Endothelial cell of umbilical vein (primary cell): ENCODE measurements around the gene TEX29. TPM values are rescaled to one million over a fixed set of nuclear protein-coding genes. Genes with fewer than 3 reads are reported as not detected.

Source experiments
- BruUV-seq: library from RNA; stranded (reverse); fragments of 400-500 nt; replicated peaks from 2 replicates; lab custom pipeline; 2021; lab: Mats Ljungman, UMichigan
- CTCF ChIA-PET: fragments of 300-600, 350-600 bp; sonication (Branson Sonifier 250); formaldehyde crosslinking; loops from one replicate; lab custom pipeline; 2021; ENCODE audit warnings: antibody characterized with exemption, inconsistent platforms; lab: Charles Lee
- POLR2A ChIA-PET: fragments of 300-600, 350-600 bp; sonication (Branson Sonifier 250); formaldehyde crosslinking; loops from one replicate; lab custom pipeline; 2021; ENCODE audit warnings: antibody characterized with exemption, inconsistent platforms; lab: Charles Lee
- DNase-seq: peaks from one replicate; pipeline ENCODE4 v3.0.0-alpha.2; 2011; ENCODE audit warnings: low read depth, low spot score
- FAIRE-seq: peaks from 2 replicates; lab custom pipeline; 2011; peaks lifted over from hg19 to GRCh38; lab: Jason Lieb, UNC
- H2AFZ ChIP-seq: 2 replicates; pipeline ENCODE4 v1.6.0; 2012; ENCODE audit warnings: low read depth, low read length, control low read depth, inconsistent platforms
- H3K27ac ChIP-seq: 2 replicates; pipeline ENCODE4 v1.5.1; 2011; ENCODE audit warnings: low read depth, mild to moderate bottlenecking, control low read depth, low read length, moderate library complexity; ENCODE audit not compliant: insufficient read depth
- H3K27me3 ChIP-seq, 2 experiments: 2 replicates each; pipeline versions ENCODE4 v1.6.0 to v1.6.1; 2011; ENCODE audit warnings: low read length in 2 of 2, mixed read lengths in 1 of 2; ENCODE audit not compliant: control insufficient read depth in 2 of 2, insufficient read depth in 2 of 2
- H3K36me3 ChIP-seq, 2 experiments: 2 replicates in 1 of 2; 3 replicates in 1 of 2; pipeline ENCODE4 v1.5.1; 2011; ENCODE audit warnings: low read length in 2 of 2, mild to moderate bottlenecking in 1 of 2, moderate library complexity in 1 of 2; ENCODE audit not compliant: control insufficient read depth in 2 of 2, insufficient read depth in 2 of 2; ENCODE audit errors: extremely low read depth in 1 of 2
- H3K4me1 ChIP-seq: 3 replicates; pipeline ENCODE4 v1.5.1; 2011; ENCODE audit warnings: mild to moderate bottlenecking, low read length; ENCODE audit not compliant: control insufficient read depth, insufficient read depth; ENCODE audit errors: extremely low read depth
- H3K4me2 ChIP-seq: 2 replicates; pipeline ENCODE4 v1.6.1; 2011; ENCODE audit warnings: low read length, control low read depth, mixed read lengths; ENCODE audit not compliant: insufficient read depth
- H3K4me3 ChIP-seq, 3 experiments: fragments of 200-600 bp in 1 of 3; sonication (generic), shearing (Covaris generic) in 1 of 3; replicated peaks in 1 of 3; 2 replicates each; pipeline ENCODE4 v1.5.1; 2011 to 2016; ENCODE audit warnings: control low read depth in 3 of 3, low read length in 3 of 3, mild to moderate bottlenecking in 2 of 3, inconsistent platforms in 1 of 3, low read depth in 1 of 3, moderate library complexity in 1 of 3; ENCODE audit not compliant: insufficient read depth in 1 of 3
- H3K79me2 ChIP-seq: 2 replicates; pipeline ENCODE4 v1.6.0; 2012; ENCODE audit warnings: low read length, inconsistent platforms; ENCODE audit not compliant: control insufficient read depth, insufficient read depth
- H3K9ac ChIP-seq: replicated peaks from 2 replicates; pipeline ENCODE3; 2011; ENCODE audit warnings: low read length, control low read depth; ENCODE audit not compliant: insufficient read depth; ENCODE audit errors: extremely low read depth
- H3K9me1 ChIP-seq: replicated peaks from 3 replicates; pipeline ENCODE4 v1.6.0; 2011; ENCODE audit warnings: mild to moderate bottlenecking, low read length; ENCODE audit not compliant: control insufficient read depth, insufficient read depth; ENCODE audit errors: extremely low read depth
- H3K9me3 ChIP-seq: replicated peaks from 2 replicates; pipeline ENCODE4 v1.5.1; 2012; ENCODE audit warnings: low read length, inconsistent platforms; ENCODE audit not compliant: control insufficient read depth, insufficient read depth
- H4K20me1 ChIP-seq: replicated peaks from 2 replicates; pipeline ENCODE3; 2011; ENCODE audit warnings: mild to moderate bottlenecking, low read length; ENCODE audit not compliant: control insufficient read depth, insufficient read depth; ENCODE audit errors: extremely low read depth
- CTCF ChIP-seq, 2 donors: IDR thresholded peaks; 1 replicate in 1 of 2; 2 replicates in 1 of 2; pipeline ENCODE4 v1.5.1; 2011; ENCODE audit warnings: low read length in 2 of 2, mild to moderate bottlenecking in 2 of 2, moderate library complexity in 2 of 2, control low read depth in 1 of 2, inconsistent platforms in 1 of 2, low read depth in 1 of 2; ENCODE audit not compliant: insufficient read depth in 1 of 2; ENCODE audit errors: extremely low read depth in 1 of 2
- EZH2 ChIP-seq: IDR thresholded peaks from 2 replicates; pipeline ENCODE4 v1.6.1; 2012; ENCODE audit warnings: borderline replicate concordance, low read depth, mild to moderate bottlenecking, moderate library complexity, low read length, inconsistent platforms; ENCODE audit not compliant: severe bottlenecking
- FOS ChIP-seq: IDR thresholded peaks from 2 replicates; pipeline ENCODE4 v1.6.1; 2011; ENCODE audit warnings: mild to moderate bottlenecking, low read length, moderate library complexity, borderline replicate concordance; ENCODE audit not compliant: insufficient read depth
- MAX ChIP-seq: IDR thresholded peaks from 2 replicates; pipeline ENCODE4 v1.6.1; 2011; ENCODE audit not compliant: insufficient read depth, insufficient read length
- MYC ChIP-seq: IDR thresholded peaks from one replicate; pipeline ENCODE4 v1.6.1; 2011; ENCODE audit warnings: mild to moderate bottlenecking, low read depth, low read length
- POLR2AphosphoS5 ChIP-seq: IDR thresholded peaks from 2 replicates; pipeline ENCODE4 v1.6.1; 2012; ENCODE audit warnings: low read depth, mild to moderate bottlenecking, control low read depth, low read length, moderate library complexity; ENCODE audit not compliant: insufficient read depth
- dilution Hi-C: fragments of 300-500 bp; cut with MboI; formaldehyde crosslinking; loops from one replicate; pipeline ENCODE4 v1.15.0; 2019; ENCODE audit warnings: low sequenced_read_pairs; ENCODE audit not compliant: extremely low pct_ligation_motif_present
- intact Hi-C: fragments of 100-400 bp; cut with micrococcal nuclease; formaldehyde crosslinking; loops from one replicate; pipeline ENCODE4 v1.10.0; 2022
- polyA plus RNA-seq, 4 experiments: library from polyadenylated mRNA; depleted of rRNA in 3 of 4; stranded (reverse) in 3 of 4; unstranded in 1 of 4; fragments of >200 nt; gene quantifications; 2 replicates each; pipeline versions ENCODE4 v1.2.1 to v1.2.3, GENCODE V29; 2011 to 2012; ENCODE audit warnings: missing spikeins in 1 of 4
- total RNA-seq: library from RNA; stranded (reverse); gene quantifications from 2 replicates; pipeline ENCODE4 v1.2.3, GENCODE V29; 2021

Gene TEX29
- total and polyA plus RNA-seq, 2 donors (not counting 3 experiments of a cell fraction or from before 2014, with no cell fraction given) = 0.44 TPM; not detected in 1

- Histone ChIP-seq H3K9ac (no peak overlapping the region), H4K20me1 (no peaks in the 10 kb centered on the region), H3K79me2 (no peaks in the 10 kb centered on the region), H3K4me2 (no peak overlapping the region), H3K27ac (no peak overlapping the region), H3K36me3 (no peaks in the 10 kb centered on the region), H3K9me3 (no peaks in the 10 kb centered on the region), H3K9me1 (no peaks in the 10 kb centered on the region), H3K4me1 (no peaks in the 10 kb centered on the region), H3K4me3 (no peak overlapping the region), H3K27me3 (no peaks in the 10 kb centered on the region), H2AFZ (no peak overlapping the region)
- no TSS peak for BruUV-seq
- dilution Hi-C loops (no loop called here), intact Hi-C loops (no loop called here)
- POLR2A ChIA-PET = no interaction called here
- TF ChIP-seq EZH2 (no peak), POLR2AphosphoS5 (no peak), FOS (no peak), MAX (no peak)
- CTCF ChIA-PET = no interaction called here
- DNase-seq (no peak), FAIRE-seq (no peak)
These were observed 40.0 kb downstream of the TEX29 start for GRCh38 chr13:111360452-111360851.

GRCh38 chr13:111361046-111361872 is 40.8 kb downstream of the TEX29 start:
- intact Hi-C loops = no loop called here
- DNase-seq (no peak), FAIRE-seq (no peak)
- ChIA-PET CTCF (no interaction called here), POLR2A (no interaction called here)
- Histone ChIP-seq H3K36me3 (no peaks in the 10 kb centered on the region), H3K4me1 (no peaks in the 10 kb centered on the region), H3K9me1 (no peaks in the 10 kb centered on the region), H3K4me2 (no peak overlapping the region), H3K9ac (no peak overlapping the region), H3K79me2 (no peaks in the 10 kb centered on the region), H3K27ac (no peak overlapping the region), H2AFZ (no peak overlapping the region), H4K20me1 (no peaks in the 10 kb centered on the region), H3K4me3 (no peak overlapping the region), H3K27me3 (no peaks in the 10 kb centered on the region), H3K9me3 (no peaks in the 10 kb centered on the region)
- BruUV-seq = no TSS peak
- TF ChIP-seq CTCF (IDR thresholded peaks at IDR 0.05; ENCODE audit: extremely low read depth in 1 of 2, insufficient read depth in 1 of 2, low read depth in 1 of 2, low read length in 2 of 2) (no peak), MYC (no peak), POLR2AphosphoS5 (no peak)
- dilution Hi-C loops = no loop called here
